HepG2 (cell line): ENCODE measurements around the gene FNDC4. TPM values are rescaled to one million over a fixed set of nuclear protein-coding genes. Genes with fewer than 3 reads are reported as not detected.

ENCODE experiments used
- ATF7 ChIP-seq, 2 experiments: fragments of 450-650 bp in 1 of 2; sonication (generic) in 1 of 2; formaldehyde crosslinking in 1 of 2; IDR thresholded peaks; 2 replicates each; pipeline versions ENCODE4 v1.4.0 to v1.6.1; 2016 to 2020; ENCODE audit warnings: antibody characterized with exemption in 1 of 2, mild to moderate bottlenecking in 1 of 2, missing genetic modification reagents in 1 of 2
- CEBPB ChIP-seq: IDR thresholded peaks from 2 replicates; pipeline ENCODE4 v1.6.1; 2011; ENCODE audit warnings: low read depth, low read length, improper control_type of control experiment, borderline replicate concordance
- CHD4 ChIP-seq: fragments of 200-600 bp; sonication (generic); IDR thresholded peaks from 2 replicates; pipeline ENCODE4 v1.7.0; 2017; ENCODE audit warnings: mild to moderate bottlenecking, low read length, borderline replicate concordance
- FOXP1 ChIP-seq, 2 experiments: fragments of 450-650 bp in 1 of 2; IDR thresholded peaks; 2 replicates each; pipeline ENCODE4 v1.6.1; 2017 to 2018; ENCODE audit warnings: antibody characterized with exemption in 1 of 2
- HDAC6 ChIP-seq: fragments of 200-600 bp; sonication (generic); IDR thresholded peaks from 2 replicates; pipeline ENCODE4 v1.7.0; 2017; ENCODE audit warnings: mild to moderate bottlenecking, antibody characterized with exemption, low read length, low read depth
- HMGXB4 ChIP-seq, 2 experiments: sonication (generic) in 1 of 2; formaldehyde crosslinking in 1 of 2; IDR thresholded peaks; 2 replicates each; pipeline versions ENCODE4 v1.4.0 to v1.6.1; 2018 to 2020; ENCODE audit warnings: missing genetic modification reagents in 2 of 2, borderline replicate concordance in 1 of 2, low read depth in 1 of 2, mild to moderate bottlenecking in 1 of 2, missing biosample characterization in 1 of 2
- HOXA5 ChIP-seq: sonication (generic); formaldehyde crosslinking; IDR thresholded peaks from 2 replicates; pipeline ENCODE4 v1.4.0; 2020; ENCODE audit warnings: missing genetic modification reagents
- MAFK ChIP-seq, 2 experiments: IDR thresholded peaks in 1 of 2; conservative IDR thresholded peaks in 1 of 2; 2 replicates each; pipeline ENCODE4 v1.6.1; 2011; ENCODE audit warnings: improper control_type of control experiment in 2 of 2, low read length in 2 of 2
- POGK ChIP-seq: sonication (generic); formaldehyde crosslinking; conservative IDR thresholded peaks from 2 replicates; pipeline ENCODE4 v1.8.0; 2022; ENCODE audit warnings: mild to moderate bottlenecking, moderate library complexity, missing genetic modification reagents
- POGZ ChIP-seq: sonication (generic); formaldehyde crosslinking; IDR thresholded peaks from 2 replicates; pipeline ENCODE4 v1.4.0; 2020; ENCODE audit warnings: mild to moderate bottlenecking, missing genetic modification reagents
- PPARG ChIP-seq: conservative IDR thresholded peaks from 2 replicates; pipeline ENCODE4 v1.6.1; 2016; ENCODE audit warnings: missing biosample characterization, missing genetic modification reagents
- RFX5 ChIP-seq: IDR thresholded peaks from 2 replicates; pipeline ENCODE4 v1.6.1; 2011; ENCODE audit warnings: low read depth, low read length, improper control_type of control experiment
- RFXAP ChIP-seq: sonication (generic); formaldehyde crosslinking; IDR thresholded peaks from 2 replicates; pipeline ENCODE4 v1.4.0; 2020; ENCODE audit warnings: missing genetic modification reagents, borderline replicate concordance
- SMC3 ChIP-seq: IDR thresholded peaks from 2 replicates; pipeline ENCODE4 v1.6.1; 2011; ENCODE audit warnings: low read length, improper control_type of control experiment
- TSC22D2 ChIP-seq: sonication (generic); formaldehyde crosslinking; IDR thresholded peaks from 2 replicates; pipeline ENCODE4 v1.5.1; 2020; ENCODE audit warnings: missing genetic modification reagents, mild to moderate bottlenecking, borderline replicate concordance
- XBP1 ChIP-seq: sonication (generic); formaldehyde crosslinking; IDR thresholded peaks from 2 replicates; pipeline ENCODE4 v1.5.0; 2020; ENCODE audit warnings: missing genetic modification reagents
- ZNF550 ChIP-seq: sonication (generic); formaldehyde crosslinking; IDR thresholded peaks from 2 replicates; pipeline ENCODE4 v1.4.0; 2020; ENCODE audit warnings: mild to moderate bottlenecking, missing genetic modification reagents, borderline replicate concordance
- ZNF672 ChIP-seq: sonication (generic); formaldehyde crosslinking; IDR thresholded peaks from 2 replicates; pipeline ENCODE4 v1.8.1; 2022; ENCODE audit warnings: missing genetic modification reagents
- ZSCAN12 ChIP-seq: sonication (generic); formaldehyde crosslinking; IDR thresholded peaks from 2 replicates; pipeline ENCODE4 v1.9.0; 2021; ENCODE audit warnings: mild to moderate bottlenecking, missing genetic modification reagents
- ZSCAN29 ChIP-seq: sonication (generic); formaldehyde crosslinking; conservative IDR thresholded peaks from 2 replicates; pipeline ENCODE4 v1.4.0; 2020; ENCODE audit warnings: mild to moderate bottlenecking, missing genetic modification reagents
- polyA plus RNA-seq, 8 experiments: library from polyadenylated mRNA; depleted of rRNA in 3 of 8; stranded (reverse) in 7 of 8; unstranded in 1 of 8; fragments of >200 nt; fragmentation: Illumina TruSeq in 4 of 8; extraction: Trizol in 4 of 8; gene quantifications; 2 replicates each; pipeline versions ENCODE4 v1.2.1 to v1.2.3, GENCODE V29; 2011 to 2016; ENCODE audit warnings: low read depth in 4 of 8, missing spikeins in 1 of 8, mixed read lengths in 1 of 8; ENCODE audit not compliant: insufficient read depth in 1 of 8
- total RNA-seq, 5 experiments: library from RNA; depleted of rRNA; stranded (reverse); fragments of >200 nt; fragmentation: Illumina TruSeq; extraction: Trizol; gene quantifications; 2 replicates each; pipeline ENCODE4 v1.2.3, GENCODE V29; 2016; ENCODE audit warnings: low read depth in 1 of 5
- TF ChIP-seq, protein P1 (sequence below): sonication (generic); formaldehyde crosslinking; IDR thresholded peaks from 2 replicates; pipeline ENCODE4 v1.8.1; 2022; ENCODE audit warnings: mild to moderate bottlenecking, missing genetic modification reagents
- TF ChIP-seq, protein P2 (sequence below): IDR thresholded peaks from 2 replicates; pipeline ENCODE4 v1.6.1; 2016; ENCODE audit warnings: low read depth, borderline replicate concordance
- TF ChIP-seq, protein P3 (sequence below): sonication (generic); formaldehyde crosslinking; IDR thresholded peaks from 2 replicates; pipeline ENCODE4 v1.5.0; 2020; ENCODE audit warnings: missing genetic modification reagents

Gene FNDC4
- total and polyA plus RNA-seq, 2 of the 13 experiments (the other 11 are each of a cell fraction or from before 2014, with no cell fraction given) = 9.0 to 17.4 TPM

DNA sequence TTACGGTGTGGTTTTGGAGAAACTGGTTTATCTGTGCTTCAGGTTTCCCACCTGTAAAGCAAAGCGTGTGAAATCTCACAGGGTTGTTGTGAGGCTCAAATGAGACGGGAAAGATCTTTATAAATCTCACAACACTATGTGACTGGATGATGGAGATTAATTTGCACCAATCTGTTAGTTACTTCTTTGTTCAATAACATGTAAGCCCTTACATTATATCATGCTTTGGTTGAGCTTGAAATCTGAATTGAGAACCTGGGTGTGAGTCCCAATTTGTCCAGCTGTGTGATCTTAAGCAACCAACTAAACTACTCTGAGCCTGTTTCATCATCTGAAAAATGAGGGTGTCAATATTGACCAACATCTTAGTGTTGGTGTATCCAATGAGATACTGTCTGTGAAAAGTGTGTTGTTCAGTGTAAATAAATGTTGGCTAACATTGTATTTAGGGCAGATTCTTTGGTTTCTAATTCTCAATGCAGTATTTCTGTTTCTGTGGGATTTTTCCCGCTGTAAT, 898 bp upstream of the FNDC4 start (continued):
- TF ChIP-seq POGK (CRISPR knock-in tag) = peak; percentile 62
- no peak for TF ChIP-seq ZSCAN12 (CRISPR knock-in tag)
- TF ChIP-seq SMC3 = peak; percentile 4; the same call in 1 of the 2 replicates
- TF ChIP-seq, protein P1, sequence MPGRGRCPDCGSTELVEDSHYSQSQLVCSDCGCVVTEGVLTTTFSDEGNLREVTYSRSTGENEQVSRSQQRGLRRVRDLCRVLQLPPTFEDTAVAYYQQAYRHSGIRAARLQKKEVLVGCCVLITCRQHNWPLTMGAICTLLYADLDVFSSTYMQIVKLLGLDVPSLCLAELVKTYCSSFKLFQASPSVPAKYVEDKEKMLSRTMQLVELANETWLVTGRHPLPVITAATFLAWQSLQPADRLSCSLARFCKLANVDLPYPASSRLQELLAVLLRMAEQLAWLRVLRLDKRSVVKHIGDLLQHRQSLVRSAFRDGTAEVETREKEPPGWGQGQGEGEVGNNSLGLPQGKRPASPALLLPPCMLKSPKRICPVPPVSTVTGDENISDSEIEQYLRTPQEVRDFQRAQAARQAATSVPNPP (CRISPR knock-in tag) = no peak
- TF ChIP-seq ZNF672 (CRISPR knock-in tag) = 0 out of 2 replicates have a peak, but pooled peaks have one; percentile 41
- no peak for TF ChIP-seq ZNF550
- TF ChIP-seq, protein P2, sequence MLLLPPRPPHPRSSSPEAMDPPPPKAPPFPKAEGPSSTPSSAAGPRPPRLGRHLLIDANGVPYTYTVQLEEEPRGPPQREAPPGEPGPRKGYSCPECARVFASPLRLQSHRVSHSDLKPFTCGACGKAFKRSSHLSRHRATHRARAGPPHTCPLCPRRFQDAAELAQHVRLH (CRISPR knock-in tag) = no peak; the same call in 1 of the 2 replicates
- no peak for TF ChIP-seq RFXAP (CRISPR knock-in tag)
- TF ChIP-seq ATF7 (IDR thresholded peaks at IDR 0.05) = peak; percentile 47; the same call in 1 of the 2 replicates
- TF ChIP-seq ATF7 (CRISPR knock-in tag; IDR thresholded peaks at IDR 0.05) = no peak
- TF ChIP-seq HOXA5 (CRISPR knock-in tag) = peak; percentile 69
- no peak for TF ChIP-seq RFX5
- no peak for TF ChIP-seq HMGXB4 (CRISPR knock-in tag; IDR thresholded peaks at IDR 0.05; ENCODE audit: borderline replicate concordance in 1 of 2, low read depth in 1 of 2)
- no peak for TF ChIP-seq HDAC6
- TF ChIP-seq XBP1 (CRISPR knock-in tag) = no peak
- TF ChIP-seq PPARG = 0 out of 2 replicates have a peak, but pooled peaks have one; percentile 14
- TF ChIP-seq CHD4 = peak; percentile 90; the same call in 1 of the 2 replicates
- TF ChIP-seq POGZ = no peak
- peak; percentile 84; the same call in 1 of the 2 replicates for TF ChIP-seq FOXP1 (IDR thresholded peaks at IDR 0.05)
- TF ChIP-seq FOXP1 (CRISPR knock-in tag; IDR thresholded peaks at IDR 0.05) = peak; percentile 79
- TF ChIP-seq, protein P3, sequence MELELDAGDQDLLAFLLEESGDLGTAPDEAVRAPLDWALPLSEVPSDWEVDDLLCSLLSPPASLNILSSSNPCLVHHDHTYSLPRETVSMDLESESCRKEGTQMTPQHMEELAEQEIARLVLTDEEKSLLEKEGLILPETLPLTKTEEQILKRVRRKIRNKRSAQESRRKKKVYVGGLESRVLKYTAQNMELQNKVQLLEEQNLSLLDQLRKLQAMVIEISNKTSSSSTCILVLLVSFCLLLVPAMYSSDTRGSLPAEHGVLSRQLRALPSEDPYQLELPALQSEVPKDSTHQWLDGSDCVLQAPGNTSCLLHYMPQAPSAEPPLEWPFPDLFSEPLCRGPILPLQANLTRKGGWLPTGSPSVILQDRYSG (CRISPR knock-in tag) = no peak
- no peak for TF ChIP-seq ZSCAN29
- no peak for TF ChIP-seq TSC22D2 (CRISPR knock-in tag)
- no peak for TF ChIP-seq MAFK (conservative IDR thresholded peaks at IDR 0.05 in 1 of 2, IDR thresholded peaks at IDR 0.05 in 1 of 2; ENCODE audit: low read length in 2 of 2)
- TF ChIP-seq CEBPB = peak; percentile 90
